ENCODE data around the gene LENG8.

The LENG8 gene

GRCh38 chr19:54424660-54425381 is 24.2 kb upstream of the LENG8 start:
- no peak for DNase-seq

DNA sequence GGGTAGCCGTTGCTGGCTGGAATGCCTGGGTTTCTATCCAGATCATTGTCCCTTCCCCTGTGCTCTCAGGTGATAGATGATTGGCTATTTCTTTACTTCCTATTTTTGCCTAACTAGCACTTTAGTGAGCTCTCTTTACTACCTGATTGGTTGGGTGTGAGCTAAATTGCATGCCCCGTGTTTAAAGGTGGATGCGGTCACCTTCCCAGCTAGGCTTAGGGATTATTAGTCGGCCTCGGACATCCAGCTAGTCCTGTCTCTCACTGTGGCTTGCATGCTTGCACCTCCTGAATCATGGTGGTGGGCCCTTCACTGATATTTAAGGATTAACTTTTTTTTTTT is 23.6 kb upstream of the LENG8 start:
- DNase-seq: no peak

- DNase-seq: no peak
Measured at GRCh38 chr19:54426291-54426931, 22.6 kb upstream of the LENG8 start.

- no peak for DNase-seq
Measured at GRCh38 chr19:54427586-54427985, 21.4 kb upstream of the LENG8 start.

DNA sequence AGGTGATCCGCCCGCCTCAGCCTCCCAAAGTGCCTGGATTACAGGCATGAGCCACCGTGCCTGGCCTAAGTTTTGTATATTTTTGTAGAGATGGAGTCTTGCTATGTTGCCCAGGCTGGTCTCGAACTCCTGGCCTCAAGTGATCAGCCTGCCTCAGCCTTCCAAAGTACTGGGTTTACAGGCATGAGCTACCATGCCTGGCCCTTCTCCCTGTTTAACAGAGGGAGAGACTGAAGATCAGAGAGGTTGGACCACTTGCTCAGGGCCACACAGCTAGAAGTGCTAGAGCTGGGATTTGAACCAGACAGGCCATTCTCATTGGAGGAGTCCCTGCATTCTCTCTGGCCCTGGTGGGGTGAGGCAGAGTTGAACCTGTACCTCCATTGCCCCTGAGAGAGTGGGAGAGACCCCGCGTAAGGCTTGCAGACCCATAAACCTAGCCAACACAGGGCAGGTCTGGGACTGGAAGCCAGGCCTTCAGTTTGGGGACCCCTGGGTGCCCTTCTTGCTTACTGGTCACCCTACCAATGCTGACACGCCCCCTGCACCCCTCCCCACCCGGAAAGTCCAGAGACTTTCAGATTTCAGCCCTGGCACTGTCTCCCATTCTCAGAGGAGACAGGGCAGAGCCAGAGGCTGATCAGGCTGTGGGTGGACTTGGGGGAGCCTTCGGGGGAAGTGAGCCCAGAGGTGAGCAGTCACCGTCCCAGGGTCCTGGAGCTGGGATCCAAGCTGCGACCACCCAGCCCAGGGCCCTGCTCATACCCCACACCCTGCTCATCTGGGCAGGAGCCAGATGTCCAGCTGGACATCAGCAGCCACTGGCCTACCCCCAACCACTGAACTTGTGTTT is 20.4 kb upstream of the LENG8 start:
- DNase-seq: no peak

- no peak for DNase-seq
Measured at GRCh38 chr19:54429176-54429495, 19.9 kb upstream of the LENG8 start.

- DNase-seq: no peak
Measured at GRCh38 chr19:54429545-54430227, 19.3 kb upstream of the LENG8 start.

GRCh38 chr19:54430306-54431254 is 18.4 kb upstream of the LENG8 start:
- no peak for DNase-seq

GRCh38 chr19:54431255-54431838 is 17.7 kb upstream of the LENG8 start:
- no peak for DNase-seq

- DNase-seq: no peak
Measured at GRCh38 chr19:54432144-54432738, 16.8 kb upstream of the LENG8 start.

GRCh38 chr19:54433697-54434096 is 15.3 kb upstream of the LENG8 start:
- no peak for DNase-seq

GRCh38 chr19:54434112-54434872 is 14.7 kb upstream of the LENG8 start:
- DNase-seq: no peak

DNA sequence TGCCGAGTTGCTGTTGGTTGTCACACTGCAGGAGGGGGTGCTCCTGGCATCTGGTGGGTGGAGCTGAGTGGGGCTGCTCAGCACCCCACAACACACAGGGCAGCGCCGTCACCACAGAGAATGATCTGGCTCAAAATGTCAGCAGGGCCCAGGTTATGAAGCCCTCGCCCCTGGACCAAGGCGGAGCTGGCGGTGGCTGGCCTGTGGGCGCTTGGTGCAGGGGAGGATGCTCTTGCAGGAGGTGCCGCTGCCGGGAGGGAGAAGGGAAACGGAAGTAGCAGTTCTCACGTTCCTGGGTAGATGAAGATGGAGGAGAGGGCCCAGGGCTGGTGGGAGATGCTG is 14.2 kb upstream of the LENG8 start:
- DNase-seq: peak; percentile 14

DNA sequence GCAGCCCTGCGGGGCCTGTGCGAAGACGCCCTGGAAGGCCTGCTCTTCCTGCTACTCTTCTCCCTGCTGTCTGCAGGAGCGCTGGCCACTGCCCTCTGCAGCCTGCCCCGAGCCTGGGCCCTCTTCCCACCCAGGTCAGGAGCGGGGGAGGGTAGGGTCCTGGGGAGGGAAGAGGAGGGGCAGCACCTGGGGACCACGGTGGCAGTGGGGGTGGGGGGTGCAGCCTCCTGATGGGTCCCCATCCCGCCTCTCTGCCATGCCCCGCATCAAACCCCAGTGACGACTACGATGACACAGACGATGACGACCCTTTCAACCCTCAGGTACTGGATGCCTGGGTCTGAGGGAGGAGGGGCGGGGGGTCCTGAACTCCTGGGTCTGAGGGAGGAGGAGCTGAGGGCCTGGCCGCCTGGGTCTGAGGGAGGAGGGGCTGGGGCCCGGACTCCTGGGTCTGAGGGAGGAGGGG is 13.4 kb upstream of the LENG8 start:
- DNase-seq: no peak

DNA sequence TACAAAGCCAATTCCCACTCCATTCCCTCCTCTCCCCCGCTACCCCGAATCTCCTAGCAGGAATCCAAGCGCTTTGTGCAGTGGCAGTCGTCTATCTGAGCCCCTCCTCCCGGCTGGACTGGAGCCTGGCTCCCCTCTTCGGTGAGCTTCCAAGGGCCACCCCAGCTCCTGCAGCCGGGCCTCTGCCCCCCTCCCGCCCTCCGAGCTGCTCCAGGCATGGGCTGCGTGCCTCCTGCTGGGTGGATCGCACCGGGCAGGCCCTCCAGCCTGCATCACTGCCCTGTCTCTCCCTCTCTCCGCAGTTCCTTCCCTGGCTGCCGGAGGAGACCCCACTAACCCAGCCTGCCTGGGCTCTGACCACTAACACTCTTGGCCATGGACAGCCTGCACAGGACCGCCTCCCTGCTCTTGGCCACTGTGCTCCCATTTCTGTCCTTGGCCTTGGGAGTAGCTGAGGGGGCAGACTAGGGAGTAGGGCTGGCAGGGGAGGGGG is 12.9 kb upstream of the LENG8 start:
- no peak for DNase-seq

GRCh38 chr19:54436628-54437252 is 12.3 kb upstream of the LENG8 start:
- no peak for DNase-seq

DNA sequence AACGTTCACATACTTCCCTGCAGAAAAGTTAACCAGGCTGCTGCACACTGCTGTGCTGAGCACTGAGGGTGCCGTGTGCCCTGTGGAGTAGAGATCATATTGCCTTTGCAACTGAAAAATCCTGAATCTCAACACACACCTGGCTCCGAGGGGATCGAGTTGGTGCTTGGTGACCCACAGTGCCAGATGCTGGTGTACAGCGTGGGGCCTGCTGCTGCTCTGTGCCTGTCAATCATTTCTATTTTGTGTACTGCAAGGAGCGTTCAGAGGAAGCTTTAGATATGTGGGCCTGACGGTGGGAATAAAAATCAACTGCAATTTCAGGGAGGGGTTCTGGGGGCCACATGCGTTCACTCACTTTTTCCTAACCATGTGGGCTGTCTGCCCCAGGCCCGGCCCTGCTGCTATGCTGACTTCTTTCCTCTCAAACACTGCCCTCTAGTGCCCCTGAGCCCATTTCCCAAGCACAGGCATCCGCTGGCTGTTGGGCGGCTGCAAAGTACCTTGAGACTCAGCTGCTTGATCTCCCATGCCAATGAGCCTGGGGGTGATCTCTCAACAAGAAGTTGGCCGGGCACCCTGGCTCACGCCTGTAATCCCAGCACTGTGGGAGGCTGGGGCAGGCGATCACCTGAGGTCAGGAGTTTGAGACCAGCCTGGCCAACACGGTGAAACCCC is 9.7 kb upstream of the LENG8 start:
- DNase-seq: peak; percentile 37

GRCh38 chr19:54440641-54441040 is 8.4 kb upstream of the LENG8 start:
- no peak for DNase-seq

GRCh38 chr19:54444737-54445136 is 4.3 kb upstream of the LENG8 start:
- DNase-seq: no peak

Data from NCI-H2171 (cell line).